H1 (cell line): ENCODE data around the gene CALM1. TPM values are rescaled to one million over a fixed set of nuclear protein-coding genes. Genes with fewer than 3 reads are reported as not detected.

Experiments used
- CBX5 ChIP-seq: fragments of 300-800, 300-1000 bp; sonication (generic); IDR thresholded peaks from 2 replicates; pipeline ENCODE4 v1.7.1; 2016; ENCODE audit warnings: antibody characterized with exemption, low read length, low read depth
- CBX8 ChIP-seq: fragments of 300-800, 300-1000 bp; sonication (generic); IDR thresholded peaks from 2 replicates; pipeline ENCODE4 v1.7.1; 2016; ENCODE audit warnings: low read depth, low read length, borderline replicate concordance
- CTBP2 ChIP-seq: IDR thresholded peaks from 2 replicates; pipeline ENCODE4 v1.7.0; 2011; ENCODE audit warnings: borderline replicate concordance, mild to moderate bottlenecking, moderate library complexity, mixed read lengths, low read length; ENCODE audit not compliant: insufficient read depth, insufficient read length
- RFX5 ChIP-seq: IDR thresholded peaks from 2 replicates; pipeline ENCODE4 v1.6.1; 2011; ENCODE audit warnings: low read depth, low read length, improper control_type of control experiment, borderline replicate concordance
- TAF7 ChIP-seq: optimal IDR thresholded peaks from 2 replicates; pipeline ENCODE3; 2011; ENCODE audit warnings: low read depth, mild to moderate bottlenecking, inconsistent platforms, low read length, moderate library complexity, borderline replicate concordance
- polyA plus RNA-seq, 7 experiments: library from polyadenylated mRNA; depleted of rRNA in 3 of 7; stranded (reverse) in 5 of 7; unstranded in 2 of 7; fragments of >200 nt in 5 of 7; fragments of 200-250 nt in 2 of 7; gene quantifications; 1 replicate in 5 of 7; 2 replicates in 1 of 7; 4 replicates in 1 of 7; pipeline versions ENCODE4 v1.2.1 to v1.2.3, GENCODE V29; 2011 to 2013; ENCODE audit warnings: missing spikeins in 2 of 7, mixed read lengths in 2 of 7
- total RNA-seq: library from RNA; stranded (reverse); fragmentation: NEBNext Ultra II Directional; extraction: Animal tissue kit (Norgen Biotek cat#: 25700); gene quantifications from 2 replicates; pipeline ENCODE4 v1.2.1, GENCODE V29; 2021

The CALM1 gene
- total and polyA plus RNA-seq, 2 of the 8 experiments (the other 6 are each of a cell fraction or from before 2014, with no cell fraction given) = 285 to 422 TPM

DNA sequence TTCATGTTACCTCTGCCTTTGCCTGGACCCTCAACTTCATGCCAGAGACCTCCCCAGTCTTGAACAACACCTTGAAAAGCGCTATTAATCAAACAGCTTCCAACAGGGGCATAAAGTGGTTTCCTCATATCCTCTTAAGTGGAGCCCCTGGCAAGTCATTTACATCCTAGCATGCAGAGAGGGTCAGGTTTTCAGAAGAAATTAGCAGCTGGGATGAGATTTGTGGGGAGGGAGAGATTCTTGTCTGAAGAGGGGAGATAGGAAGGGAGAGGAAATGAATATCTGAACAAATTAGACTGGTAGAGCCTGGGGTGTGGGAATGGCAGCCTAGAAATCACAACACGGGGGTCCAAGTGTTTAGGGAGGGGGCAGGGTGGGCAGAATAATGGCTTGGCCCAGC, 45.6 kb downstream of the CALM1 start (continued):
- TF ChIP-seq CBX5 (no peak), TAF7 (no peak), RFX5 (no peak), CTBP2 (no peak), CBX8 (no peak)
